NCI-H2171 treated with DMSO at 0.1 percent for 48 hours (cell line): ENCODE measurements around the gene RCOR2.
A peak's percentile ranks its signal among the peaks of the same experiment; 100 is the strongest.
"Not testable (repeated sequence)": the region's sequence is repeated elsewhere in the genome, so short reads cannot be mapped to it uniquely, and the experiment has no call there.

ENCODE experiments used
- DNase-seq: peaks from one replicate; lab custom pipeline; 2025; lab: John Stamatoyannopoulos, UW

The RCOR2 gene

GRCh38 chr11:63877658-63878241, 39.2 kb downstream of the RCOR2 start:
- no peak for DNase-seq

GRCh38 chr11:63876616-63877015, 40.3 kb downstream of the RCOR2 start:
- no peak for DNase-seq

- no peak for DNase-seq
These were observed 41.4 kb downstream of the RCOR2 start for GRCh38 chr11:63875506-63876065.

- DNase-seq, result no peak
These were observed 42.5 kb downstream of the RCOR2 start for GRCh38 chr11:63874511-63874910.

- no peak for DNase-seq
These were observed 43.7 kb downstream of the RCOR2 start for GRCh38 chr11:63873311-63873710.

GRCh38 chr11:63872800-63873197, 44.2 kb downstream of the RCOR2 start:
- DNase-seq, result no peak

- no peak for DNase-seq
These were observed 44.8 kb downstream of the RCOR2 start for GRCh38 chr11:63871962-63872799.

- no peak for DNase-seq
These were observed 46.4 kb downstream of the RCOR2 start for GRCh38 chr11:63870351-63871140.

- DNase-seq, result no peak
These were observed 47.3 kb downstream of the RCOR2 start for GRCh38 chr11:63869683-63870082.

- no peak for DNase-seq
These were observed 47.8 kb downstream of the RCOR2 start for GRCh38 chr11:63869171-63869591.

GRCh38 chr11:63868399-63869064, 48.4 kb downstream of the RCOR2 start:
- DNase-seq, result no peak

GRCh38 chr11:63867511-63867910, 49.5 kb downstream of the RCOR2 start:
- no peak for DNase-seq

GRCh38 chr11:63866211-63866610, 50.8 kb downstream of the RCOR2 start:
- DNase-seq, result peak; percentile 49

- not testable (repeated sequence) for DNase-seq
These were observed 53.3 kb downstream of the RCOR2 start for GRCh38 chr11:63863620-63864019.

- no peak for DNase-seq
These were observed 54.0 kb downstream of the RCOR2 start for GRCh38 chr11:63862923-63863322.
